K562 (cell line): ENCODE results near the gene ELOVL1. TPM values are rescaled to one million over a fixed set of nuclear protein-coding genes. Genes with fewer than 3 reads are reported as not detected.

Experiments used
- CREB1 ChIP-seq, 2 experiments: sonication (generic) in 1 of 2; formaldehyde crosslinking in 1 of 2; IDR thresholded peaks; 2 replicates each; pipeline versions ENCODE4 v1.6.1 to v1.8.0; 2012 to 2022; ENCODE audit warnings: inconsistent platforms in 1 of 2, mild to moderate bottlenecking in 1 of 2, missing genetic modification reagents in 1 of 2, moderate library complexity in 1 of 2
- CXXC5 ChIP-seq: fragments of 250-450 bp; sonication (Bioruptor Pico); IDR thresholded peaks from 2 replicates; pipeline ENCODE4 v1.8.0; 2022; ENCODE audit warnings: inconsistent platforms, mild to moderate bottlenecking, moderate library complexity
- DACH1 ChIP-seq: fragments of 450-650 bp; IDR thresholded peaks from 2 replicates; pipeline ENCODE4 v1.6.1; 2018; ENCODE audit not compliant: partially characterized antibody
- DPF2 ChIP-seq: fragments of 450-650 bp; IDR thresholded peaks from 2 replicates; pipeline ENCODE4 v1.6.1; 2016
- EWSR1 ChIP-seq: fragments of 450-650 bp; IDR thresholded peaks from 2 replicates; pipeline ENCODE4 v1.6.1; 2018; ENCODE audit warnings: borderline replicate concordance, mild to moderate bottlenecking, low read depth, moderate library complexity; ENCODE audit not compliant: partially characterized antibody
- PHB2 ChIP-seq: fragments of 450-650 bp; IDR thresholded peaks from 2 replicates; pipeline ENCODE4 v1.6.1; 2017; ENCODE audit warnings: low read depth
- RAD21 ChIP-seq, 2 experiments: fragments of 250-450 bp in 1 of 2; fragments of 450-650 bp in 1 of 2; sonication (Bioruptor Pico) in 1 of 2; formaldehyde crosslinking in 1 of 2; IDR thresholded peaks in 1 of 2; conservative IDR thresholded peaks in 1 of 2; 2 replicates each; pipeline versions ENCODE4 v1.4.0 to v1.8.0; 2020 to 2022; ENCODE audit warnings: mild to moderate bottlenecking in 2 of 2, moderate library complexity in 1 of 2
- RB1 ChIP-seq: fragments of 450-650 bp; IDR thresholded peaks from 2 replicates; pipeline ENCODE4 v1.6.1; 2017; ENCODE audit warnings: low read depth, mild to moderate bottlenecking
- SMARCB1 ChIP-seq: IDR thresholded peaks from 2 replicates; pipeline ENCODE4 v1.6.1; 2011; ENCODE audit warnings: improper control_type of control experiment, low read depth; ENCODE audit not compliant: insufficient read length
- STAG1 ChIP-seq: sonication (generic); formaldehyde crosslinking; IDR thresholded peaks from 2 replicates; pipeline ENCODE4 v1.5.0; 2020; ENCODE audit warnings: missing genetic modification reagents, borderline replicate concordance
- TCFL5 ChIP-seq: fragments of 250-450 bp; sonication (Bioruptor Pico); conservative IDR thresholded peaks from 2 replicates; pipeline ENCODE4 v1.6.1; 2021; ENCODE audit warnings: mild to moderate bottlenecking, moderate library complexity, matching md5 sums
- polyA plus RNA-seq, 8 experiments: library from polyadenylated mRNA; depleted of rRNA in 4 of 8; stranded (reverse) in 5 of 8; unstranded in 3 of 8; fragments of >200 nt; fragmentation: Nextera tagmentation in 2 of 8; fragmentation: Illumina TruSeq in 1 of 8; extraction: Ambion mirVana in 2 of 8; extraction: Trizol in 1 of 8; gene quantifications; 2 replicates each; pipeline versions ENCODE4 v1.2.1 to v1.2.3, GENCODE V29; 2011 to 2014; ENCODE audit warnings: inconsistent platforms in 1 of 8, missing spikeins in 1 of 8
- total RNA-seq, 7 experiments: library from RNA; depleted of rRNA in 6 of 7; stranded (reverse); fragments of >200 nt in 6 of 7; fragmentation: Illumina TruSeq in 2 of 7; extraction: Trizol in 2 of 7; gene quantifications; 2 replicates each; pipeline versions ENCODE4 v1.2.1 to v1.2.3, GENCODE V29; 2011 to 2021; ENCODE audit warnings: low replicate concordance in 1 of 7
- TF ChIP-seq, protein P1 (sequence below): fragments of 250-450 bp; sonication (Bioruptor Pico); IDR thresholded peaks from 2 replicates; pipeline ENCODE4 v1.5.0; 2020; ENCODE audit warnings: mild to moderate bottlenecking, borderline replicate concordance
- TF ChIP-seq, protein P2 (sequence below): sonication (generic); formaldehyde crosslinking; IDR thresholded peaks from 2 replicates; pipeline ENCODE4 v1.8.0; 2022; ENCODE audit warnings: missing genetic modification reagents, mild to moderate bottlenecking, borderline replicate concordance
- TF ChIP-seq, protein P3 (sequence below): fragments of 450-650 bp; IDR thresholded peaks from 2 replicates; pipeline ENCODE4 v1.6.1; 2017; ENCODE audit warnings: antibody characterized with exemption, mild to moderate bottlenecking
- TF ChIP-seq, protein P4 (sequence below): fragments of 250-450 bp; sonication (Bioruptor Pico); IDR thresholded peaks from 2 replicates; pipeline ENCODE4 v1.8.0; 2021; ENCODE audit warnings: borderline replicate concordance, mild to moderate bottlenecking, moderate library complexity; ENCODE audit not compliant: poor library complexity, severe bottlenecking
- TF ChIP-seq, protein P5 (sequence below): sonication (generic); formaldehyde crosslinking; IDR thresholded peaks from 2 replicates; pipeline ENCODE4 v1.8.1; 2023; ENCODE audit warnings: mild to moderate bottlenecking, missing genetic modification reagents, moderate library complexity

Gene ELOVL1
- total and polyA plus RNA-seq, 9 of the 15 experiments (the other 6 are each of a cell fraction or from before 2014, with no cell fraction given), result 51.0 to 157 (median 70.3) TPM

DNA sequence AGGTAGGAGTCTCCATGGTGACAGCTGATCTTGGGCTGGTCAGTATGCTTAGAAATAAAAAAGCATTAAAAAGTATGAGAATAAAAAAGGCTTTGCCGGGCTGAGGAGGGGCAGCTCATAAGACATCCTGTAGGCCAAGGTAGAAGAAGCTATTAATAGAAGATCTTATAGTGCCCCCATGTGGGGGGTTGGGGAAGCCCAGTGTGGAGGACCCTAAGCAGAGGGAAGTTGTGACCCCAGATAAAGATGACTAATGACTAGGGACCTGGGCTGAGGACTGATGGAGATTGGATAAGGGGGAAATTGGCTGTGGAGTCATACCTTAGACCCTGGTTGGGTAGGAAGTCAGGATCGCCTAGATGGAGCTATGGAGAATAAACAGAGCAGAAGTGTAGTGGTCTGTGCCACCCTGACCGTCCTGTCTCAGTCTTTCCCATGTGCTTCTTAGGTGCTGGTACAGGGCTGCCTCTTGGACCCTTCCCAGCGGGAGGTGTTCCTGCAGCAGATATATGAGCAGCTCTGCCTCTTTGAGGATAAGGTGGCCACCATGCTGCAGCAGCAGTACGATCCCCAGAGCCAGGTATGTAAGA is 46.9 kb upstream of the ELOVL1 start (continued):
- TF ChIP-seq CREB1 (IDR thresholded peaks at IDR 0.05), result no peak
- no peak for TF ChIP-seq CREB1 (CRISPR knock-in tag; IDR thresholded peaks at IDR 0.05)
- TF ChIP-seq DACH1, result peak; percentile 32
- TF ChIP-seq RB1, result peak; percentile 40; the same call in 1 of the 2 replicates
- TF ChIP-seq TCFL5 (CRISPR knock-in tag), result no peak
- no peak for TF ChIP-seq PHB2
- TF ChIP-seq, protein P1, sequence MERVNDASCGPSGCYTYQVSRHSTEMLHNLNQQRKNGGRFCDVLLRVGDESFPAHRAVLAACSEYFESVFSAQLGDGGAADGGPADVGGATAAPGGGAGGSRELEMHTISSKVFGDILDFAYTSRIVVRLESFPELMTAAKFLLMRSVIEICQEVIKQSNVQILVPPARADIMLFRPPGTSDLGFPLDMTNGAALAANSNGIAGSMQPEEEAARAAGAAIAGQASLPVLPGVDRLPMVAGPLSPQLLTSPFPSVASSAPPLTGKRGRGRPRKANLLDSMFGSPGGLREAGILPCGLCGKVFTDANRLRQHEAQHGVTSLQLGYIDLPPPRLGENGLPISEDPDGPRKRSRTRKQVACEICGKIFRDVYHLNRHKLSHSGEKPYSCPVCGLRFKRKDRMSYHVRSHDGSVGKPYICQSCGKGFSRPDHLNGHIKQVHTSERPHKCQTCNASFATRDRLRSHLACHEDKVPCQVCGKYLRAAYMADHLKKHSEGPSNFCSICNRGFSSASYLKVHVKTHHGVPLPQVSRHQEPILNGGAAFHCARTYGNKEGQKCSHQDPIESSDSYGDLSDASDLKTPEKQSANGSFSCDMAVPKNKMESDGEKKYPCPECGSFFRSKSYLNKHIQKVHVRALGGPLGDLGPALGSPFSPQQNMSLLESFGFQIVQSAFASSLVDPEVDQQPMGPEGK (CRISPR knock-in tag), result no peak
- TF ChIP-seq, protein P2, sequence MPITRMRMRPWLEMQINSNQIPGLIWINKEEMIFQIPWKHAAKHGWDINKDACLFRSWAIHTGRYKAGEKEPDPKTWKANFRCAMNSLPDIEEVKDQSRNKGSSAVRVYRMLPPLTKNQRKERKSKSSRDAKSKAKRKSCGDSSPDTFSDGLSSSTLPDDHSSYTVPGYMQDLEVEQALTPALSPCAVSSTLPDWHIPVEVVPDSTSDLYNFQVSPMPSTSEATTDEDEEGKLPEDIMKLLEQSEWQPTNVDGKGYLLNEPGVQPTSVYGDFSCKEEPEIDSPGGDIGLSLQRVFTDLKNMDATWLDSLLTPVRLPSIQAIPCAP, result no peak
- TF ChIP-seq EWSR1, result no peak
- peak; percentile 65 for TF ChIP-seq STAG1 (CRISPR knock-in tag)
- TF ChIP-seq, protein P3, sequence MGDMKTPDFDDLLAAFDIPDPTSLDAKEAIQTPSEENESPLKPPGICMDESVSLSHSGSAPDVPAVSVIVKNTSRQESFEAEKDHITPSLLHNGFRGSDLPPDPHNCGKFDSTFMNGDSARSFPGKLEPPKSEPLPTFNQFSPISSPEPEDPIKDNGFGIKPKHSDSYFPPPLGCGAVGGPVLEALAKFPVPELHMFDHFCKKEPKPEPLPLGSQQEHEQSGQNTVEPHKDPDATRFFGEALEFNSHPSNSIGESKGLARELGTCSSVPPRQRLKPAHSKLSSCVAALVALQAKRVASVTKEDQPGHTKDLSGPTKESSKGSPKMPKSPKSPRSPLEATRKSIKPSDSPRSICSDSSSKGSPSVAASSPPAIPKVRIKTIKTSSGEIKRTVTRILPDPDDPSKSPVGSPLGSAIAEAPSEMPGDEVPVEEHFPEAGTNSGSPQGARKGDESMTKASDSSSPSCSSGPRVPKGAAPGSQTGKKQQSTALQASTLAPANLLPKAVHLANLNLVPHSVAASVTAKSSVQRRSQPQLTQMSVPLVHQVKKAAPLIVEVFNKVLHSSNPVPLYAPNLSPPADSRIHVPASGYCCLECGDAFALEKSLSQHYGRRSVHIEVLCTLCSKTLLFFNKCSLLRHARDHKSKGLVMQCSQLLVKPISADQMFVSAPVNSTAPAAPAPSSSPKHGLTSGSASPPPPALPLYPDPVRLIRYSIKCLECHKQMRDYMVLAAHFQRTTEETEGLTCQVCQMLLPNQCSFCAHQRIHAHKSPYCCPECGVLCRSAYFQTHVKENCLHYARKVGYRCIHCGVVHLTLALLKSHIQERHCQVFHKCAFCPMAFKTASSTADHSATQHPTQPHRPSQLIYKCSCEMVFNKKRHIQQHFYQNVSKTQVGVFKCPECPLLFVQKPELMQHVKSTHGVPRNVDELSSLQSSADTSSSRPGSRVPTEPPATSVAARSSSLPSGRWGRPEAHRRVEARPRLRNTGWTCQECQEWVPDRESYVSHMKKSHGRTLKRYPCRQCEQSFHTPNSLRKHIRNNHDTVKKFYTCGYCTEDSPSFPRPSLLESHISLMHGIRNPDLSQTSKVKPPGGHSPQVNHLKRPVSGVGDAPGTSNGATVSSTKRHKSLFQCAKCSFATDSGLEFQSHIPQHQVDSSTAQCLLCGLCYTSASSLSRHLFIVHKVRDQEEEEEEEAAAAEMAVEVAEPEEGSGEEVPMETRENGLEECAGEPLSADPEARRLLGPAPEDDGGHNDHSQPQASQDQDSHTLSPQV, result no peak
- peak; percentile 67 for TF ChIP-seq DPF2
- TF ChIP-seq, protein P4, sequence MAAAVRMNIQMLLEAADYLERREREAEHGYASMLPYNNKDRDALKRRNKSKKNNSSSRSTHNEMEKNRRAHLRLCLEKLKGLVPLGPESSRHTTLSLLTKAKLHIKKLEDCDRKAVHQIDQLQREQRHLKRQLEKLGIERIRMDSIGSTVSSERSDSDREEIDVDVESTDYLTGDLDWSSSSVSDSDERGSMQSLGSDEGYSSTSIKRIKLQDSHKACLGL (CRISPR knock-in tag), result no peak
- peak; percentile 19; the same call in 1 of the 2 replicates for TF ChIP-seq CXXC5 (CRISPR knock-in tag)
- TF ChIP-seq SMARCB1, result no peak
- peak; percentile 90 to 95 for TF ChIP-seq RAD21 (CRISPR knock-in tag; conservative IDR thresholded peaks at IDR 0.05 in 1 of 2, IDR thresholded peaks at IDR 0.05 in 1 of 2)
- TF ChIP-seq, protein P5, sequence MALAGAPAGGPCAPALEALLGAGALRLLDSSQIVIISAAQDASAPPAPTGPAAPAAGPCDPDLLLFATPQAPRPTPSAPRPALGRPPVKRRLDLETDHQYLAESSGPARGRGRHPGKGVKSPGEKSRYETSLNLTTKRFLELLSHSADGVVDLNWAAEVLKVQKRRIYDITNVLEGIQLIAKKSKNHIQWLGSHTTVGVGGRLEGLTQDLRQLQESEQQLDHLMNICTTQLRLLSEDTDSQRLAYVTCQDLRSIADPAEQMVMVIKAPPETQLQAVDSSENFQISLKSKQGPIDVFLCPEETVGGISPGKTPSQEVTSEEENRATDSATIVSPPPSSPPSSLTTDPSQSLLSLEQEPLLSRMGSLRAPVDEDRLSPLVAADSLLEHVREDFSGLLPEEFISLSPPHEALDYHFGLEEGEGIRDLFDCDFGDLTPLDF, result no peak
